Thyroid gland (tissue), 4 donors: Measurements from ENCODE around the gene HIVEP1. TPM values are rescaled to one million over a fixed set of nuclear protein-coding genes. Genes with fewer than 3 reads are reported as not detected.
A peak's percentile ranks its signal among the peaks of the same experiment; 100 is the strongest.

Source experiments
- DNase-seq, 2 donors: peaks; one replicate each; pipeline ENCODE4 v3.0.0-alpha.2; 2019
- H3K27ac ChIP-seq, 3 donors: fragments of 200-600 bp; sonication (generic); 1 replicate in 2 of 3; 2 replicates in 1 of 3; pipeline ENCODE4 v1.5.1; 2016 to 2019; ENCODE audit warnings: mild to moderate bottlenecking in 1 of 3, moderate library complexity in 1 of 3
- H3K27me3 ChIP-seq: fragments of 200-600 bp; sonication (generic); one replicate; pipeline ENCODE4 v1.5.1; 2019
- H3K36me3 ChIP-seq, 2 donors: fragments of 200-600 bp; sonication (generic); one replicate each; pipeline ENCODE4 v1.5.1; 2016 to 2019
- H3K4me1 ChIP-seq, 2 donors: fragments of 200-600 bp; sonication (generic); one replicate each; pipeline ENCODE4 v1.5.1; 2017 to 2019
- H3K4me3 ChIP-seq, 3 donors: fragments of 200-600 bp; sonication (generic); replicated peaks in 1 of 3; 1 replicate in 2 of 3; 2 replicates in 1 of 3; pipeline ENCODE4 v1.5.1; 2016; ENCODE audit warnings: mild to moderate bottlenecking in 1 of 3
- H3K9me3 ChIP-seq: fragments of 200-600 bp; sonication (generic); one replicate; pipeline ENCODE4 v1.5.1; 2017
- CTCF ChIP-seq, 6 experiments: fragments of 200-600 bp in 3 of 6; fragments of 450-650 bp in 3 of 6; sonication (generic) in 3 of 6; IDR thresholded peaks; one replicate each; pipeline ENCODE4 v1.5.1; 2016 to 2019; ENCODE audit warnings: antibody characterized with exemption in 6 of 6, mild to moderate bottlenecking in 2 of 6, inconsistent platforms in 1 of 6, moderate library complexity in 1 of 6
- POLR2A ChIP-seq, 2 donors: fragments of 450-650 bp; IDR thresholded peaks; one replicate each; pipeline ENCODE4 v1.6.1; 2017; ENCODE audit warnings: antibody characterized with exemption in 2 of 2, mild to moderate bottlenecking in 2 of 2, moderate library complexity in 1 of 2
- WGBS, 2 donors: methylation state at CpG; one replicate each; pipeline ENCODE4 v1.1.5; 2017; 5-methylcytosine and 5-hydroxymethylcytosine counted together
- intact Hi-C: fragments of 100-400 bp; cut with DNase I; formaldehyde crosslinking; loops from one replicate; pipeline ENCODE4 v1.15.1; 2023
- total RNA-seq, 4 donors: library from RNA; depleted of rRNA; stranded (reverse); fragments of >200 nt; gene quantifications; one replicate each; pipeline ENCODE4 v1.2.3, GENCODE V29; 2016

The HIVEP1 gene
- total RNA-seq, 4 donors from 2014 or later, result 17.4 to 35.1 (median 29.0) TPM

GRCh38 chr6:12049165-12049564, 37.1 kb downstream of the HIVEP1 start:
- TF ChIP-seq CTCF (IDR thresholded peaks at IDR 0.05) (no peak), POLR2A (IDR thresholded peaks at IDR 0.05) (no peak)
- H3K4me3 ChIP-seq, result no peak overlapping the region
- no peaks in the 10 kb centered on the region for H3K27me3 ChIP-seq
- H3K9me3 ChIP-seq, result no peaks in the 10 kb centered on the region
- no peak for DNase-seq
- intact Hi-C loops, result no loop called here
- WGBS, 2 donors, result 89 to 92% methylated on average over 7 of the region's 7 CpGs
- no peaks in the 10 kb centered on the region for H3K36me3 ChIP-seq
- H3K4me1 ChIP-seq, result peaks cover 0 to 6% of the 10 kb centered on the region in 2 donors
- H3K27ac ChIP-seq, result no peak overlapping the region

GRCh38 chr6:12051861-12052368, 39.8 kb downstream of the HIVEP1 start:
- no peak overlapping the region for H3K4me3 ChIP-seq
- no peaks in the 10 kb centered on the region for H3K4me1 ChIP-seq
- no peaks in the 10 kb centered on the region for H3K36me3 ChIP-seq
- intact Hi-C loops, result no loop called here
- TF ChIP-seq POLR2A (IDR thresholded peaks at IDR 0.05), result no peak
- no peak for TF ChIP-seq CTCF (IDR thresholded peaks at IDR 0.05)
- no peak for DNase-seq
- no peak overlapping the region for H3K27ac ChIP-seq
- 71 to 90% methylated on average over 4 of the region's 4 CpGs for WGBS, 2 donors
- no peaks in the 10 kb centered on the region for H3K27me3 ChIP-seq
- H3K9me3 ChIP-seq, result no peaks in the 10 kb centered on the region

- intact Hi-C loops, result no loop called here
- TF ChIP-seq CTCF (IDR thresholded peaks at IDR 0.05), result no peak
- no peak for TF ChIP-seq POLR2A (IDR thresholded peaks at IDR 0.05)
- H3K4me3 ChIP-seq, result no peak overlapping the region
- H3K36me3 ChIP-seq, result no peaks in the 10 kb centered on the region
- no peak overlapping the region for H3K27ac ChIP-seq
- H3K9me3 ChIP-seq, result no peaks in the 10 kb centered on the region
- no peaks in the 10 kb centered on the region for H3K4me1 ChIP-seq
- DNase-seq, result no peak
- H3K27me3 ChIP-seq, result no peaks in the 10 kb centered on the region
- 83 to 86% methylated on average over 5 of the region's 5 CpGs for whole genome bisulfite sequencing, 2 donors
Measured at GRCh38 chr6:12058172-12058961, 46.3 kb downstream of the HIVEP1 start.

- peak in 1 of 2 donors; percentile 8 for DNase-seq
- Histone ChIP-seq H3K9me3 (no peaks in the 10 kb centered on the region), H3K4me1 (no peaks in the 10 kb centered on the region), H3K4me3 (no peak overlapping the region), H3K36me3 (no peaks in the 10 kb centered on the region), H3K27me3 (no peaks in the 10 kb centered on the region), H3K27ac (no peak overlapping the region)
- 79 to 80% methylated on average over 15 of the region's 15 CpGs for WGBS, 2 donors
- TF ChIP-seq CTCF (IDR thresholded peaks at IDR 0.05), result no peak
- TF ChIP-seq POLR2A (IDR thresholded peaks at IDR 0.05), result no peak
- intact Hi-C loops, result no loop called here
Measured at GRCh38 chr6:12060780-12061609, 48.9 kb downstream of the HIVEP1 start.
